HT1080 (cell line): ENCODE measurements around the gene MACROD2. TPM values are rescaled to one million over a fixed set of nuclear protein-coding genes. Genes with fewer than 3 reads are reported as not detected.

Experiments used
- DNase-seq: peaks from one replicate; pipeline ENCODE4 v3.0.0-alpha.2; 2015; ENCODE audit warnings: low read depth
- total RNA-seq: library from RNA; depleted of rRNA; stranded (reverse); fragments of >200 nt; shearing (Covaris generic); gene quantifications from 2 replicates; pipeline ENCODE4 v1.2.3, GENCODE V29; 2014

Gene MACROD2
- total RNA-seq, 1 experiment from 2014 or later = 1.2 TPM

- DNase-seq = no peak
Observed at GRCh38 chr20:14740380-14740779, 745.1 kb downstream of the MACROD2 start.

- no peak for DNase-seq
Observed at GRCh38 chr20:14741616-14742015, 746.3 kb downstream of the MACROD2 start.

DNA sequence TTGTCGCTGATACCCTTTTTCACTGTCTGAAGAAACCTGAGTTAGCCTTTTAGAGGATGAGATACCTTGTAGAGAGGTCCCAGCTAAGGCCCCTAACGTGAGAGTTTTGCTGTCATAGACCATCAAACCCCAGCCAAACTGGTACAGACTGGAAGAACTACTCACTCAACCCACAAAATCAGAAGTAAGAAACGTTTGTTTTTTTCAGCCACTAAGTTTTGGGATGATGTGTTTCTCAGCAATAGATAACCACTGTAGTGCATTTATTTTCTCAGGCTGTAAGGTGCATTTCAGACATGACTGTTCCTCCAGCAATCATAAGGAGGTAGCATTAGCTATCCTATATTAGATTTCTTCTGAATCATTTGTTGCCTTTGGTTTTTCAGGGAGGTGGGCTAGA, 749.4 kb downstream of the MACROD2 start:
- no peak for DNase-seq

DNA sequence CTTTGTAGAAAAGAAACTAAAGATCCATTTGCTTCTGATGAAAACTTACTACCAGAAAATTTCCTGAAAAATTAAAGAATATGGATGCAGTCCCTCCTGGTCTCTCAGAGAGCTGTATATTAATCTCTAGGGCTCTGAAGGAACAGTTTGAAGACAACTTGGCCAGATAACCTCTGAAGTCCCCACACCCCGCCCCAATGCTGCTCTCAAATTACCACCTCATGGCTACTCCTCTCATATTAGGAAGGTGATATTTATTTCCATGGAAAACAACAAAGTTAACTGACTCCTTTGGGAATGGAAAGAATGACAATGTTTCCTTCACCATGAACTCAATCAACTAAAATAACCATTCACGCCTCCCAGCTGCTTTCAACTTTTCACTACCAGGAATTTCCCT, 750.5 kb downstream of the MACROD2 start:
- no peak for DNase-seq

DNA sequence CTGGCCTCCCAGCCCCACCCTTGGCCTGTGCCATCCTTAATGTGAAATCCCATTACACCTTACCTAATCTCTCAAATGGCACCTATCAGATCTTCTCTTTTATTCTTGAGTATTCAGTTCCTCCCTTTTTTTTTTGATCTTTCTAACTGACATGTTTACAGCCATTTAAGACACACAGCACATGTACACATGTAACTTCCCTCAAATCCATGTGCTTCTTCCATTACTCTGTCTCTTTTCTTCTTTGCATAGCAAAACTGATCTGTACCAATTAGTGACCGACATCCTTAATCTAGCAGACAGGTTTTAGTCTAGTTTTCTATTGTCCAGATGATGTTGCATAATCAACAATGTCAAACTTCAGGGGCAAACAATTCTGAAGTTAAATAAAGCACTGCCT, 755.9 kb downstream of the MACROD2 start:
- DNase-seq = no peak

DNA sequence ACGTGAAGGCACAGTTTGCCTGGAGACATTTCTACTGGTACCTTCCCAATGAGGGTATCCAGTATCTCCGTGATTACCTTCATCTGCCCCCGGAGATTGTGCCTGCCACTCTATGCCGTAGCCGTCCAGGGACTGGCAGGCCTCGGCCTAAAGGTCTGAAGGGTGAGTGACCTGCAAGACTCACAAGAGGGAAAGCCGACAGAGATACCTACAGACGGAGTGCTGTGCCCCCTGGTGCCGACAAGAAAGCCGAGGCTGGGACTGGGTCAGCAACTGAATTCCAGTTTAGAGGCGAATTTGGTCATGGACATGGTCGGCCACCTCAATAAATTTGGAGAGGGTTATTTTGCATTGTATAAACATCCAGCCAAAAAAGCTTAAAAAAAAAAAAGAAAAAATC, 762.4 kb downstream of the MACROD2 start:
- no peak for DNase-seq

DNA sequence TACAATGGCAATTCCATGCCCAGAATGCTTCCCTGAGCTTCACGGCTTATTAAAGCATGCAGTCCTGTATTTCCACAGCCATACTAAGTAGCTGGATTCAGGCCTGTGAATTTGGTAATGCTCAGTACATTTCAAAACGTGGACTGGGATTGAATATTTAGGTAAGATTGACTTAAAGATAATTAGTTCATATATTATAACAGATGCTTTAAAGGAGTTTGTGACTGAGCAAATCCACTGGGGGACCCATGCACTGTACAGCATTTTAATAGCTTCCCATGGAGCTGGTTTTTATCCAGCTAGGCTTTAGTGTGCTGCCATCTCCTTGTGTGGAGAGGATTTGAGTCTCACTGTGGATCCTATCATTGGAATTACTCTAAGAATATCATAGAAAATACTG, 763.0 kb downstream of the MACROD2 start:
- no peak for DNase-seq

DNA sequence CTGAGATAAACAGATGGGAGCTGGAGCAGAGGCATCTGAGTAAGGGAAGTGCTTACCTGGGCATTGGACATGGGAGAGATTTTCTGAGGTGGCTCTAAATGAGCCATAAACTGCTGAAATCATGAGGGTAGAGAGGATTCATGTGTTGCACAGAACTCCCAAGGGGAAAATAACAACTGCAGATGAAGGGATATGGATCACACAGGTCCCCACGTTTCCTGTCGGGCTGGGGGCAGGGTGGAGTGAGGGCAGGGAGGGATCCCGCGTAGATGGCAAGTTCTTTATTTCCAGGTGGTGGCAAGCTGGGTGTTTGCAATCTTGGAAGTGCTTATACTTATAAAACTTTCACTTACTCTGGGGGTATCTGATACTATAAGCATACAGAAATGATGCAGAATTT, 764.7 kb downstream of the MACROD2 start:
- no peak for DNase-seq

GRCh38 chr20:14761903-14762302, 766.6 kb downstream of the MACROD2 start:
- no peak for DNase-seq

GRCh38 chr20:14764511-14765369, 769.4 kb downstream of the MACROD2 start:
- DNase-seq = no peak

- DNase-seq = no peak
Observed at GRCh38 chr20:14765370-14765701, 770.0 kb downstream of the MACROD2 start.

DNA sequence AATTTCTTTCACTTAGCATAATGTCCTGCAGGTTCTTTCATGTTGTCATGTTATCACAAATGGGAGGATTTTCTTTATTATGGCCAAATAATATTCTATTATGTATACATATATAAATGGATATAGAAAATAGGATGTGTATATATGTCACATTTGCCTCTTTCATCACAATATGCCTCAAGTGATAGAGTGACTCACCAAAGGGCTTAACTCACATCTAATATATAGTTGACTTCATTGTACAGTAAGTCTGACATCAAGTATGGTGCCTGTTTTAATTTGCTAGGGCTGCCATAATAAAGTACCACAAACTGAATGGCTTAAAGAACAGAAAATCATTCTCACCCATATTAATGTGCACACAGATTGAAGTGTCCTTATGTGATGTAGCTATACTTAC, 778.2 kb downstream of the MACROD2 start:
- DNase-seq = no peak

GRCh38 chr20:14775778-14776177, 780.5 kb downstream of the MACROD2 start:
- DNase-seq = peak; percentile 66

GRCh38 chr20:14777591-14777990, 782.3 kb downstream of the MACROD2 start:
- no peak for DNase-seq

GRCh38 chr20:14778096-14778495, 782.8 kb downstream of the MACROD2 start:
- no peak for DNase-seq

DNA sequence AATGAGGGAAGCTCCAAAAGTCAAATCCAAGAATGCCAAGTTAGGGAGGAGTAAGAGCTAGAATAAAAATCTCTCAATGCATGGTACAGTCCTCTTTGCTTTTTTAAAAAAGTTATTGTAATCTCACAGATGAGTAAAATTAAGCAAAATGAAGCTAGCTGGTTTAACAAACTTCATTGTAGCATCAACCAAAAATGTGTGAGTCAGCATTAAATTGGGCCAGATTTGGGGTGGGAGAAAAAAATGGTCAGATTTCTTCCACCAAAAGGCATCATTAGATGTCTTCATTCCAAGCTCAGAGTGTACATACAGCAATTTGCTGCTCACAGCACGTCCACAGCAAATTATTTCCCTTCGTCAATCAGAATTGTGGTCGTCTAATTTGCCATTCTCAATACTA, 783.6 kb downstream of the MACROD2 start:
- no peak for DNase-seq

- DNase-seq = no peak
Observed at GRCh38 chr20:14780508-14780907, 785.2 kb downstream of the MACROD2 start.

DNA sequence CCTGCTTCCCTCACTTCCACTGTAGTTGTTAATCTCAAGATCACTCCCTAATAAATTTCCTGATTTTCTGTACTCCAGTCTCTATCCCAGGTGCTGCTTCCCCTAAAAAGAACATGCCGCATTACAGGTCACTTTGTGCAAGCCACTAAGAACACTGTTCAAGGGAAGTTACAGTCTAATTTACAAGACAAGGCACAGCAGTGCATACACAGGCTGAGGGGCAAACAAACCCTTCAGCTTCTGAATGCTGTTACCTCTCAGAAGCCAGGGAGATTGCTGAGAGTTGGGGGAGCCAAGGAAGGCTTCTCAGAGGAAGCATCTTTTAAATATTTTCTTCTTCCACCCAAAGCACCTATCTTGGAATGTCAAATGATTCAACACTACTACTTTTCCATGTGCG, 787.4 kb downstream of the MACROD2 start:
- no peak for DNase-seq

- DNase-seq = no peak
Observed at GRCh38 chr20:14783766-14784165, 788.5 kb downstream of the MACROD2 start.

DNA sequence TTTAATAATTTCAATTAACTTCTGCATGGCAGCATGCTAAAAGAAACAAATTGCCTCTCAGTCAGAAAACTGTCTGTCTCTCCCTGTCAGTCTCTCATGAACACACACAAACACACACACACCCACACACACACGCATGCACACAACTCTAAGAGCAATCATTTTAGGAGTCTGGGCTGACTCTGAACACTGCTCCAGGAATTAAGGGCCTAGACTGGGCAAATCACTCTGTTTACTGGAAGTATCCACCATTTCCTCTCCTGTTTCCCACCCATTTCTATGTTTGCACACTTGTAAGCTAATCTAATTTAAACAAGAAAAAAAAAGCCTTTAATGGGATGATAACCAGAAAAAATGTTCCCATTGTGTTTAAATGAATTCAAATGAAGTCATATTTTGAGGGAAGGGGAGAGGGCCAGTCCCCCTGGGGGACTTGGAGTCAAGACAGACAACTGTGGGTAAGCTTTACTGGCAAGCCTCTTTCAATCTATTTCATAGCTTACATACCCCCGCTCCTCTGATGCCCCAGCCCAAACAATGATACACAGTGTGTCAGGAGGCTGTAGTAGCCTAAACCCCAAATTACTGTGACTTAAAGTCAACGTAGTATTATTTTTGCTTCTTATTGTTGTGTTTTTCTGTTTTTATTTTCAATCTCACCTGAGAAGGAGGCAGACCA, 789.9 kb downstream of the MACROD2 start:
- no peak for DNase-seq

GRCh38 chr20:14790190-14790589, 794.9 kb downstream of the MACROD2 start:
- DNase-seq = no peak

- DNase-seq = no peak
Observed at GRCh38 chr20:14790771-14791620, 795.7 kb downstream of the MACROD2 start.
